Keratinocyte (primary cell): ENCODE measurements around the gene XPC. TPM values are rescaled to one million over a fixed set of nuclear protein-coding genes. Genes with fewer than 3 reads are reported as not detected.

Experiments
- DNase-seq: peaks from one replicate; pipeline ENCODE4 v3.0.0-alpha.2; 2011; ENCODE audit warnings: low read depth, missing footprints, low spot score
- FAIRE-seq: peaks from 2 replicates; lab custom pipeline; 2011; peaks lifted over from hg19 to GRCh38; lab: Jason Lieb, UNC
- H2AFZ ChIP-seq: 2 replicates; pipeline ENCODE4 v1.6.0; 2012; ENCODE audit warnings: low read length, control low read depth, inconsistent platforms; ENCODE audit not compliant: control insufficient read depth
- H3K27ac ChIP-seq: 2 replicates; pipeline ENCODE4 v1.5.1; 2011; ENCODE audit warnings: low read length; ENCODE audit not compliant: control insufficient read depth, insufficient read depth
- H3K27me3 ChIP-seq: 3 replicates; pipeline ENCODE4 v1.6.0; 2011; ENCODE audit warnings: low read length; ENCODE audit not compliant: control insufficient read depth, insufficient read depth; ENCODE audit errors: extremely low read depth
- H3K36me3 ChIP-seq, 2 experiments: 2 replicates in 1 of 2; 3 replicates in 1 of 2; pipeline ENCODE4 v1.5.1; 2011; ENCODE audit warnings: low read length in 2 of 2, mild to moderate bottlenecking in 1 of 2; ENCODE audit not compliant: control insufficient read depth in 2 of 2, insufficient read depth in 2 of 2; ENCODE audit errors: extremely low read depth in 1 of 2
- H3K4me1 ChIP-seq: 3 replicates; pipeline ENCODE4 v1.5.1; 2011; ENCODE audit warnings: low read length; ENCODE audit not compliant: control insufficient read depth, insufficient read depth; ENCODE audit errors: extremely low read depth
- H3K4me2 ChIP-seq: 3 replicates; pipeline ENCODE4 v1.6.0; 2011; ENCODE audit warnings: low read depth, low read length; ENCODE audit not compliant: control insufficient read depth, insufficient read depth; ENCODE audit errors: extremely low read depth
- H3K4me3 ChIP-seq, 3 experiments: fragments of 200-600 bp in 1 of 3; sonication (generic) in 1 of 3; 2 replicates in 2 of 3; 3 replicates in 1 of 3; pipeline ENCODE4 v1.5.1; 2011 to 2016; ENCODE audit warnings: low read length in 3 of 3, mild to moderate bottlenecking in 3 of 3, control low read depth in 2 of 3, inconsistent platforms in 1 of 3, low read depth in 1 of 3, mixed read lengths in 1 of 3, mixed run types in 1 of 3, moderate library complexity in 1 of 3; ENCODE audit not compliant: control insufficient read depth in 2 of 3, insufficient read depth in 2 of 3; ENCODE audit errors: extremely low read depth in 1 of 3
- H3K79me2 ChIP-seq: 2 replicates; pipeline ENCODE4 v1.6.0; 2012; ENCODE audit warnings: low read length; ENCODE audit not compliant: control insufficient read depth, insufficient read depth
- H3K9ac ChIP-seq: 3 replicates; pipeline ENCODE4 v1.6.0; 2011; ENCODE audit warnings: low read length; ENCODE audit not compliant: control insufficient read depth, insufficient read depth; ENCODE audit errors: extremely low read depth
- H3K9me1 ChIP-seq: 3 replicates; pipeline ENCODE4 v1.6.0; 2011; ENCODE audit warnings: low read length; ENCODE audit not compliant: control insufficient read depth, insufficient read depth; ENCODE audit errors: extremely low read depth
- H3K9me3 ChIP-seq: 2 replicates; pipeline ENCODE4 v1.5.1; 2012; ENCODE audit warnings: low read depth, low read length; ENCODE audit not compliant: control insufficient read depth
- H4K20me1 ChIP-seq: 3 replicates; pipeline ENCODE4 v1.6.0; 2011; ENCODE audit warnings: low read length; ENCODE audit not compliant: control insufficient read depth, insufficient read depth; ENCODE audit errors: extremely low read depth
- CTCF ChIP-seq, 3 experiments: IDR thresholded peaks in 1 of 3; conservative IDR thresholded peaks in 1 of 3; optimal IDR thresholded peaks in 1 of 3; 2 replicates in 2 of 3; 3 replicates in 1 of 3; pipeline versions ENCODE3 to v1.5.1; 2011; ENCODE audit warnings: low read length in 3 of 3, mild to moderate bottlenecking in 3 of 3, moderate library complexity in 2 of 3, control low read depth in 1 of 3, inconsistent platforms in 1 of 3; ENCODE audit not compliant: insufficient read depth in 2 of 3; ENCODE audit errors: extremely low read depth in 1 of 3
- EZH2 ChIP-seq: IDR thresholded peaks from one replicate; pipeline ENCODE4 v1.6.1; 2012; ENCODE audit warnings: inconsistent platforms, mild to moderate bottlenecking, low read length, moderate library complexity
- dilution Hi-C: fragments of 300-500 bp; cut with MboI; formaldehyde crosslinking; loops from one replicate; pipeline ENCODE4 v1.7.0; 2020; ENCODE audit warnings: low sequenced_read_pairs; ENCODE audit not compliant: extremely low pct_ligation_motif_present
- polyA plus RNA-seq, 5 experiments: library from polyadenylated mRNA; depleted of rRNA in 3 of 5; stranded (reverse) in 3 of 5; stranded (forward) in 1 of 5; unstranded in 1 of 5; fragments of >200 nt; gene quantifications; 1 replicate in 1 of 5; 2 replicates in 3 of 5; 3 replicates in 1 of 5; pipeline versions ENCODE4 v1.2.1 to v1.2.3, GENCODE V29; 2011 to 2012; ENCODE audit warnings: missing spikeins in 2 of 5, low read depth in 1 of 5, low replicate concordance in 1 of 5

The XPC gene
- polyA plus RNA-seq, 1 donor (not counting 4 experiments of a cell fraction or from before 2014, with no cell fraction given): 24.9 TPM

GRCh38 chr3:14097616-14098391 is 80.6 kb downstream of the XPC start:
- FAIRE-seq (no peak), DNase-seq (no peak)
- Histone ChIP-seq H3K27ac (no peak overlapping the region), H3K4me1 (no peaks in the 10 kb centered on the region), H3K9me3 (no peaks in the 10 kb centered on the region), H3K36me3 (no peaks in the 10 kb centered on the region), H2AFZ (no peak overlapping the region), H3K27me3 (no peaks in the 10 kb centered on the region), H3K4me2 (no peak overlapping the region), H3K4me3 (no peak overlapping the region), H3K9ac (no peak overlapping the region), H4K20me1 (no peaks in the 10 kb centered on the region), H3K79me2 (no peaks in the 10 kb centered on the region), H3K9me1 (no peaks in the 10 kb centered on the region)
- dilution Hi-C loops: no loop called here
- TF ChIP-seq EZH2 (no peak), CTCF (optimal IDR thresholded peaks at IDR 0.05 in 1 of 3, IDR thresholded peaks at IDR 0.05 in 1 of 3, conservative IDR thresholded peaks at IDR 0.05 in 1 of 3; ENCODE audit: extremely low read depth in 1 of 3, insufficient read depth in 2 of 3, low read length in 3 of 3) (no peak)

DNA sequence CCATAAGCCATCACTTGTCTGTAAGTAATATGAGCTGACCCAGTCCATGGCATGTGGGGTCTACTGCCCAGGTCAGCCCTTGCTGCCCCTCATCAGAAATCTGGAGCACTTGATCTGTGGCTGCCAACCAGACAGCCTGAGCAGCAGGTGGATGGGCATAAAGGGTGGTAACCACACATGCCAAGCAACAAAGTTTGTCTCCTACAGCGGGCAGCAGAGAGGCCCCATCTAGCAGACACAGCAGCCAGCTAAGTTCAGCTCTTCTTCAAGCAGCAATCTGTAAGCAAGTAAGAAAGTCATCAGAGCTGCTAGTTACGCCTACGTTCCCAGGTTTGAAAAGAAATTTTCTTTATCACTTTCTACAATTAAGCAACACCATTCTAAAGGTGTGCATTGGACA is 81.7 kb downstream of the XPC start:
- Histone ChIP-seq H3K4me2 (no peak overlapping the region), H3K27me3 (no peaks in the 10 kb centered on the region), H3K4me3 (no peak overlapping the region), H3K27ac (no peak overlapping the region), H3K9me3 (no peaks in the 10 kb centered on the region), H3K36me3 (no peaks in the 10 kb centered on the region), H3K4me1 (no peaks in the 10 kb centered on the region), H4K20me1 (no peaks in the 10 kb centered on the region), H2AFZ (no peak overlapping the region), H3K79me2 (no peaks in the 10 kb centered on the region), H3K9ac (no peak overlapping the region), H3K9me1 (no peaks in the 10 kb centered on the region)
- dilution Hi-C loops: no loop called here
- TF ChIP-seq EZH2 (no peak), CTCF (optimal IDR thresholded peaks at IDR 0.05 in 1 of 3, IDR thresholded peaks at IDR 0.05 in 1 of 3, conservative IDR thresholded peaks at IDR 0.05 in 1 of 3; ENCODE audit: extremely low read depth in 1 of 3, insufficient read depth in 2 of 3, low read length in 3 of 3) (no peak)
- no peak for FAIRE-seq
- no peak for DNase-seq

Other genes with a start within 250 kb of the XPC start
- gene CHCHD4, start 53.7 kb downstream of the XPC start, polyA plus RNA-seq: 12.0 to 22.1 TPM (median 19.8 TPM) in 3 replicates
- gene TMEM43, start 53.5 kb downstream of the XPC start, polyA plus RNA-seq: 98.8 to 117 TPM (median 111 TPM) in 3 replicates
- 10.7 to 26.1 TPM (median 13.2 TPM) in 3 replicates for gene LSM3, start 216 bp upstream of the XPC start, polyA plus RNA-seq
- 4.6 to 12.4 TPM (median 8.3 TPM) in 3 replicates for gene SLC6A6, start 224.0 kb upstream of the XPC start, polyA plus RNA-seq